HG02759 (cell line): ENCODE measurements around the gene PDZRN3.
A peak's percentile ranks its signal among the peaks of the same experiment; 100 is the strongest.

Experiments used
- ATAC-seq: cut with Tn5 transposase; IDR thresholded peaks from one replicate; pipeline ENCODE4 v1.9.1; 2021; ENCODE audit warnings: mild to moderate bottlenecking, moderate library complexity; ENCODE audit not compliant: unreplicated experiment

The PDZRN3 gene

DNA sequence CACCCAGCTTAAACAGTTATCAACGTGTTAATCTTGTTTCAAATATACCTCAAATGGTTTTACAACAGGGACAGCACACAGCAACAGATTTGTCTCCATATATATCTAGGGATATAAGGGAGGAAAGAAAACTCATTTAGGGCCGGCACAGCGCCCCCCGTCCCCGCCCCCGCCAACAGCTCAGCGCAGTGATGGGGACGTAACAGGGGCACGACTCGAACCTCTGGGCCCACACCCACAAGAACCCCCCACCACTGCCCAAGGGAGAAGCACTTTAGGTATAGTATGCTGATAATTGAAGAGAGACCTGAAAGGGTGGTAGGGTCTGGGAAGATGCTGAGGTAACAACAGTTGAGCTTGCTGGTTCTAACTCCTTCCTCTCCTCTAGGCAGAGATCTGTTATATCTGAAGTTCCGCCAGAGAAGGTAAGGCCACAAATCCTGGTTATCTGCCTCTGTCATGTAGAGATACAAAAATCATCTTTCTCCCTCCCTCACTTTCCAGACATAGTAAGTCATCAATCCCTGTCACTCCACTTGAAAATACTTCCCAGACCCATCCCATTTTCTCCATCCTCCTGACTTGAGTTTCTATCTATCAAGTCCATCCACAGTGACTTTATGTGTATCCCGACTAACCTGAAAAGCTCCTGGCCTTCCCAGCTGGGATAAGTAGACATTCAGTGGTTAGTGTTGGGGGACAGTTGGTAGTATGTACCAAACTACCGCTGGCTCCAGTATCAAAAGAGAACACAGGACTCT, 126.9 kb downstream of the PDZRN3 start:
- no peak for ATAC-seq

DNA sequence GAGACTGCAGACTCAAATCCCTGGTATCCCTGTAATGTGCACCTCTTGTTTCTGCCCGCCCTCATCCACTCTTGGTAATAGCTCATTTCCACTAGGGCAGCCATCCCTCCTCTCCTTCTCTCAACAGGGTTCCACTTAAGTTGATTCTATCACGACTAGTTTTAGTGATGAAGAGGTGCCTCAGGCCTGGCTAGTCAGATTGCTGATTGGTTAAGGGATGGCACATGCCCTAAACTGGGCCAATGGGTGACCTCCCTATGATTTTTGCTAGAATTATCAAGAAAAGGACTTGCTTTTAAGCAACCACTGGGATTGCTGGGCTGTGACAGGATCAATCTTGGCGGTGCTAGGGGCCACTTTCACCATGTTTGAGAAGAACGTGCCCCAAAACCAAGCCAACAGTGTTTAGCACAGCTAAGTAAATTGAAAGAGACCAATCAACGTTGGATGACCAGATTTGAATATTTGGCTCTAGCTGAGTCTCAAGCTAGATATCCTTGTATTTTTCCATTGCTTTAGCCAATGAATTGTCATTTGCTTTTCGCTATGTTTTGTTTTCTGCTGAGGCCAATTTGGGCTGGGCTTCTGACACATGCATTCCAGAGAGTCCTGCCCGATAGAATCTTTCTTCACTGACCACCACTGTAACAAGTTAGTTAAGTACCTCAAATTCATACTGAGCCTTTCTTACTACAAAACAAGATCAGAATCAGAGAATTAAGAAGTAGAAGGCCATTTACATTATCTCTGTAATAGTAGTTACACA, 131.0 kb downstream of the PDZRN3 start:
- no peak for ATAC-seq

DNA sequence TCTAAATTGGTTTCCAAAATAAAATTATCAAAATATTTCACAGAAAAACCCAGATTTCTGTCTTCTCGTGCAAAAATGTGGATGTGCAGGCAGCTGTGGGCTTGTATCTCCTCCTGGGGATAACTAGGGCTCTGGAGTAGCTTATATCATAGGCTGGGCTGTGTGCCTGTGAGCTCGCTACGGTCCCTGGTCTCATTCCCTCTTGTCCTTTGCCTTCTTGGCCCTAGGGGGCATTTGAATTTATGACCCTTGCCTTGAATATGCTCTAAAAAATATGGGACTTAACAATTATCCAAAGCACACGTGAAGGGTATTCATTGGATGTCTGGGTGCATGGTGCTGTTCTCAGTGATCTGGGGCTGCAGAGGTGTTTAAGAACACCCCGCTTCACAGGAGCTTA, 132.6 kb downstream of the PDZRN3 start:
- no peak for ATAC-seq

DNA sequence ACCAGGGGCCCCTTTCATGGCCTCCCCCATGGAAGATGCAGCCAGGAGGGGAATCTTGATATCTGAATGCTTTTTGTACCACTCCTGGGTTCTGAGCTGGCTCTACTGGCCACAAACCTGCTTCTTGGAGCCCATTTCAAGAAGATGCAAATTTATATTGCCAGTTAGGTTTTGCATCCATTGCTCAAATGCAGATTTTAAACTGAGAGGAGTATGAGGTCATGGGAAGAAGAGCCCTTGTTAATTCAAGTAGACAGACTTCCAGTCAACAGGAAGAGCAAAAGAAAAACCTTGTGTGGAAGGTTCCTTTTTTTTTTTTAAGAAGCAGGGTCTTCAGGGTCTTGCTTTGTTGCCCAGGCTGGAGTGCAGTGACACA, 133.5 kb downstream of the PDZRN3 start:
- no peak for ATAC-seq

DNA sequence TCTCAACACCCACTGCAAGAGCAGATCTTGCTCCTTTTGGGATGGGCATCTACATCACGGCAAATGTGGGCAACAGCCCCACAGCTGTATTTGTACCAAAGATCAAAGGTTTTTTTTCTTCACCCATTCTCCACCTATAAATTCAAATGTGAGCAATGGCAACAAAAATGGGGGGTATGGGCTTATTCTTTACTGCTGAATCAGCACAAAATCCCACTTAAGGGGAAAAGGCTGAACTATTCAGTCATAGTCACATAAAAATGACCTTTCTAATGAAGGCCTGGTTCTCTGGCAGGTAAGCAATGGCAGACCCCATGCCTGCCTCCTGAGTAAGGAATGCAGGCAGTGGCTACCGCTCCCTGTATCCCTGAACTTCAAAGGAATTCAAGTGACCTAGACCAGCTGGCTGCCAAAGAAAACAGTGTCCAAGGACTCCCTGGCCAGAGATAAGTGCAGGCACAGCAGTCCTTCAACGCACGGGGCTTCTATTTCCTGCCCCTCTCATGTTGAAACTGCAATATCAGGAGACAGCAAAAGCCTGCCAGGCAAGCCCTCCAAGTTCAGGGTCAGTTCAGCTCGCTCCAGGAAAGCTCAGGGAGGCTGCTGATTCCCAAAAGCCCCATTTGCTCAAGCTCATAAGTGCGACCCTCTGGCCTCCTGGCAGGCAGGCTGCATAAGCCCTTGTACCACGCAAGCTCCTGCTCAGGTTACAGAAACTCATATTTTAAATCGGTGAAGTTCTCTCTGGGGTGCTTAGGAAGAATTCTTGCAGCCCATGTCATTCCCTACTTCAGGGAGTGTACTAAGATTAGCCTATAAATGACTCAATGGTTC, 134.1 kb downstream of the PDZRN3 start:
- no peak for ATAC-seq

DNA sequence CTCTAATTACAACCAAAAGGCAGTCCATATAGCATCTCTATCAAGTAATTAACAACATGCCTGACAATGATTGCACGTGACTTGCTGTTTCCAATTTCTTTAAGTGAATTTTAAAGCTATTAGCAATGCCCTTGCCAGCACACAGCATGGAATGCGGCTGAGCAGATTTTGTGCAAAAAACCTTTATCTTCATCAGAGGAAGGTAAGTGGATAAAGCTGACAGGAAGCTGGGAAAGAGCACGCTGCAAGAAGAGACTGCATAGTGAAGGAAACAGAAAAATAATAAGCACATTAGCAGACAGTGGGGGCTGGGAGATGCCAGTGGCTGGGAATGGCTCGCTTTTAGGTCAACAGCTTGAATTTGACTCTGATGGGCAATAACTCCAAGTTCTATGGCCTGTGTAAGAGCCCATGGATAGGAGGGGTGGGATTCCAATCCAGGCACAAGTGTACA, 138.8 kb downstream of the PDZRN3 start:
- ATAC-seq = no peak

DNA sequence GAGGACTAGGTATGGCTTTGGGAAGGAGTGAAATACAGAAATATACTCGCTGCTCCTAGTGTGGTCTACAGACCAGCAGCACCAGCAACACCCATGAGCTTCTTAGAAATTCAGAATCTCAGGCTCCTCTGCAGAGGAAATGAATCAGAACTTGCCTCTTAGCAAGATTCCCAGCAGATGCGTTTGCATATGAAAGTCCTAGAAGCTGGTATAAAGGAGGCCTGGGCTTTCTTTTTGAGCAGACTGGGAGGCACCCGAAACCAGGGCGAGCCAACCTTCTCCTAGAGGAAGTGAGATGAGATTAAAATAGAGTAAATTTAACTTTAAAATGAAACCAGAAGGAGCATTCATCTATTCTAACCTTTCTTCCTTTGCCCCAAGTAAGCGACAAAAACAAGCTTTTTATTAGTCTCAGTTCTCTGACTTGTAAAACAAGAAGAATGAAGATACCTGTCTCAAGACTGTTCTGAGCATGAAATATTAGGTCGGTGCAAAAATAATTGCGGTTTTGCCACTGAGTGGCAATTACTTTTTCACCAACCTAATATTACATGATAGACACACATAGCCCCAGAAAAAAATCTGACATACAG, 140.0 kb downstream of the PDZRN3 start:
- ATAC-seq = peak; percentile 89

DNA sequence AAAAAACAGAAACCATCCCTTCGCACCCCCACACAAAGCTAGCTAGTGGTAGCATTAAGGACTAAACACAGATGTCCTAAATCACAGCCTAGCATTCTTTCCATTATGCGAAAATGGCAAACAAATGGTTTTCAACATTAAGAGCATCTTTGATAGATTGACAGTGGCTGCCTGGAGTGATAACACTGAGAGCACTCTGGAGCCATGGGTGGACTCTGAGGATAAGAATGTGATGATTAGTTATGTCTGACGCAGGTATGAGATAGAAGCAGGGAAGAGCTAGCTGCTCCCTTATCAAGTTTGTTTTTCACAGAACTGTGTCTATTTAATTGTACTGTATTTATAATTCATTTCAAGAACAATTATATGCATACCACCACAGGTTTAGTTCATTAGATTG, 142.9 kb downstream of the PDZRN3 start:
- ATAC-seq = no peak

DNA sequence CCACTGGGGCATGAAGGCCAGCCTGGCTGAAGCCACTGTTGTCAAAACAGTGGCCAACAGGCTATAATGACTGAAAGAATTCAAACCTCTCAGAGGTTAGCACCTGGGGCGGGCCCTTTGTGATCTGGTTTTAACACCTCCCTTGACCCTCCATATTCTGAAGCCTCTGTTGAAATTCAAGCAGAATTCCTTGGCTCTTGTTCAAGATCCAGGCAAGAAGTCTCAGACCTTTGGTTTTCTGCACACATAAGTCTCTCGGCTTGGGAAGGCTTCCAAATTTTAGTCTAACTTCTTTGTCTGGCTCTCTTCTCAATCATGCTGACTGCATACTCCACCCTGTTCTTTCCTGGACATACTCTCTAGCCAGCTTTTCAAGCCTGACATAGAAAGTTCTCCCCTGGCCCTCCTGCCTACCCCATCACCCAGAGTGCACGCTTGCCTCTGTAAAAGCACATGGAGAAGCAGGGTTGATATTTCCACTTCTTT, 144.5 kb downstream of the PDZRN3 start:
- no peak for ATAC-seq

DNA sequence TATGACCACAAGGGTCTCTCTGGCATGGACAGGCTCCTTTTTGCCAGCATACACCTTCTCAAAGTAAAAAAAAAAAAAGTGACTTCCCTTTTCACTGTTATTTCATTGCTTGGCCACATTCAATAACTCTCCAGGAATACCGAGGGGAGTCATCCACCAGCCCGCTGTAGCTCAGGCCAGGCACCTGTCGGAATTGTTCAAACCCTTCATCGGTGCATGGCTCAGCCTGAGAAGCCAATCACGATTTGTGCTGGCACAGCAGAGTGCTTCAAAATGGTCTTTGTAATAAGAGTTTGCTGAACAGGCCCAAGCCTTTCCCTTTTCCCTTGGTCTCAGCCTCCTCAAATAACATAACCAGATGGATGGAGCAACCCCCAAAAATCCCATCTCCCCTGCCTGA, 145.4 kb downstream of the PDZRN3 start:
- no peak for ATAC-seq

DNA sequence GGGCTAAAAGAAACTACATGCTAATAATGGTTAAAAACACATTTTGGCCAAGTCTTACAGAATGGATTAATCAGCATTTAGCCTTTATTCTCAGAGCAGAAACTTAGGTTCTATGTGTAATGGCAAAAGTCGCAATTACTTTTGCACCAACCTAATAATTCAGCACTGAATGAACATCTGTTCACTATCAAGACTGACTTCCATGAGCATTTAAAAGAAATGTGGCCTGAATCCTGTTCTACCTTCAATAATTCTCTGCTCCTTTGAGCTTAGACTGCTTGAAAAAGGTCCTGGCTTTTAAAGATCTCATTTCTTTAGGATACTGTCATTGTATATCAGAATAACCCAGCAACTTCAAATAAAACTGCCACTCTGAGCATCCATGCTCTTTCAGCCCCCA, 145.9 kb downstream of the PDZRN3 start:
- no peak for ATAC-seq

DNA sequence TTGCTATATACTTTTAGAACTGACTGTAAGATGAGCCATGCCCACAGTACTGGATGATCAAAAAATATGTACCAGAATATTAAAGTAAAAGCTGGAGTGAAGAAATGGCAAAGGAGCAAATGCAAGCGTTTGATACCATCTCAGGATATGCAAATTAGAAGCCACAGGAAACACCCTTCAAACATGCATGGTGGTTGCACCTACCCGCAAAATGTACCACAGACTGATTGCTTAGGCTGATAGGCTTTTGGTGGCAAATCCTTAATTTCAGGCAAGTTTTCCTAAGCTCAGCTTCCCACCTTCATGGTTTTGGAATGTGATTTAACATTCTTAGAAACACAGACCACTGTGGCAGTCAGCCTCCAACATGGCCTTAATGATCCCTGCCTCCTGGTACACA, 149.0 kb downstream of the PDZRN3 start:
- no peak for ATAC-seq

DNA sequence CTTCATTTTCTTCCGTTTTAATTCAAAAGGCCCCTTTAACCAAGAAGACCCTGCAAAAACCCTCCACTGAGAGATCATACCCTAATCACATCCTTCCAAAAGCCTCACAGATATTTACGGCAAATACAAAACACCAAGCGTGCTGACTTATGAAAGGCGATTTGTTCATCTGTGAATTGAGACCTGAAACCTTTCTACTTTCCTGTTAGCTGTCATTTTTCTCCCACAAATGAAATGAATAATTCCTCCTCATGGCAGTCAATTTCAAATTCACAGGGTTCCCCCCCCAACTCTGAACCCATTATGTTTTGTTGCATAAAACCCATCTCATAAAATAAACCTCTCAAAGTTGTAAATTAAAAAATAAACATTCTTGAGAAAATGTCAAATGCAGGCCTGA, 149.6 kb downstream of the PDZRN3 start:
- no peak for ATAC-seq

DNA sequence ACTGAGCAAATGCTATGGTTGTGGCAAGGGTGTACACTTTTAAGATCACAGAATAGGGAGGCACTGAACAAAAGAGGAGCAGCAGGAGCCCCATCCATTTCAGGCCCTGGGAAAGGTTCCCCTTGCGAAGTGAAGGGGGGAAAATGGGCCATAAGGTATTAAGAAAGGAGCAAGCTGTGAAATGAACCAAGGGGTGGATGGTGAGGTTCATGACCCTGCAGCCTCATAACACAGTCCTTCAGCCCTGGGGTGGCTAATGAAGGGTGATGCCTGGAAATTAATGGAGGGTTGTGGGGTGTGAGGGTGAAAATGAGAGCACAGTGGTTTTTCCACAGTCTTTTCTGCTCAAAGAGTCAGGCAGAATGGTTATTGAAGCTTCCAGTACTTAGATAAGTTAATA, 150.1 kb downstream of the PDZRN3 start:
- ATAC-seq = no peak

DNA sequence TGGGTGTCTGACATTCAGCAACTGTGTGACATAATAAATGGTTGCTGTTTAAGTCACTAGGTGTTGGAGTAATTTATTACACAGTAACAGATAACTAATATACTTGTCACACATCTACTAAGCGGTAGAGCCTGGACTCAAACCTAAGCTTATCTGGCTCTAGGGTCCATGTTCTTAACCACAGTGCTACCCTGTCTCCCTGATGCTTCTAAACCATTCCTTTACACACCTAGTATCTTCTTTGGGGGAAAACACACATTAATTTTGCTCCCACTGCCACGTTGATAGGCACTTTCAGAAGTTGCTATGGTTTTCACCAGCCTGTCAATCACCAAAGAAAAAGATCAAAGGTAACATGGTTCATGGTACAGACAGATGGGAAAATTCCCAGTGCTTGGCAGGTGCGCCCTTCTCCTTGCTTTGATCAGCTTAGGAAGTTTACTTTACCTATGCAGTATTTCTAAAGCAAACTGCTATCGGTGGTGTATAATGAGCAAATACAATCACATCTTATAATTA, 150.8 kb downstream of the PDZRN3 start:
- ATAC-seq = no peak

DNA sequence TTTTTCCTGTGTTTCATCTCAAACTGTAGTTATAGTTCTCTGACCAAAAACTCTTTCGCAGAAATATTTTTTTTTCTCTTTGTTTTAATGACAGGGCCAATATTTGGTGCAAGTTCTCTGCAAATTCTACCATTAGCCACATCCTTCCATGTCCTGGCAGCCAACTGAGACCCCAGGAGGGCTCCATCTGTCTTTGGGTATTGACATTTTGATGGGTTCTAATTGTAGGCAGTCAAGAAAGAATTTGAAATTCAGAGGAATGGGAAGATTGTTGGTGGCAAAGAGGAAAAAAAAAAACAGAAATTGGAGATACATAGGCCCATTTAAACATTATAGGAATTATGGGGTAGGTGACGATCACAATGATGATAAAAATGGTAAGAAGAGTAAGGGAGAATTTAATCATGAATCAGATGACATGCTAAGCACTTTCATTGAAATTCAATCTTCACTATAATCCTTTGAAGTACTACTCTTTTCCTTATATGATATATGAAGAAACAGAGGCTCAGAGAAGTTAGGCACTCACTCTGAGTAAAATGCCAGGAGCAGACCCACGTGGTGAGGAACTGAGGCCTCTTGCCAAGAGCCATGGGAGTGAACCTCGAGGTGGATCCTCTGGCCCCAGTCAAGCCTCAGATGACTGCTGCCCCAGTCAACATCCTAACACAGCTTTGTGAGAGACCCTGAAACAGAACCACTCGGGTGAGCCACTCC, 151.4 kb downstream of the PDZRN3 start:
- no peak for ATAC-seq

DNA sequence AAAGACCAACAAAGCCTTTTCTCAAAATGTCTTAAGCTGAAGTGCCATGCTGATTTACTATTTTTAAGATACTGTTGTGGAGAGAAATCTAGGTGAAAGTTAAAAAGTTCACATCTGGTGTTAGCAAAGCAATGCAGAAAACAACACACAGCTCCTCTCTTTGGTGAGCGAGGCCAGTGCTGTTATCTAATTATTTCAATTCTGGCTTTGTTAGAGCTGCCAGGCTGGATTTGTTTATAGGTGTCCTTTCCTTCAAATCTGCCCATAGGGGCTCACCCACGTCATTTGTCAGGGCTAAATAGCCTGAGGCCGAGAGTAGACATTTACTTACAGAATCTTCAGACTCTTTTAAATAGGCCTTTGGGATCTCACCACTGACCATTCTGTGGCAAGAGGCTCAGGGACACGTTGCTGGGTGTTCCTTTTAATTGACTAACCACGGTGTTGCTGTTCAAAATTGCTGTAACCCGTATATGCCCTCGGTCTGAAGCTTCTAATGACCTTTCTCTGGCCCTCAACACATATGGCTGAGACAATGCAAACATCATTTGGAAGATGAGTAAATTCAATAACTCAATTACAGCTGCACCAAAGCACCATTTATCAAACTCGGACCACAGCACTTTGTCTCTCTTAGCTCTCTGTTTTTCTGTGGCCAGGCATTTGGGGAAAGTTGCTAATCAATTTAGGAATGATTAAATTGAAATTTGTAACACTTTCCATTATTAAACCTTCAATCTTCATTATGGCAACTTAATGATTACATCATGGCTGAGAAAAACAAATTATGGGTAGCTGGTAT, 152.6 kb downstream of the PDZRN3 start:
- no peak for ATAC-seq

DNA sequence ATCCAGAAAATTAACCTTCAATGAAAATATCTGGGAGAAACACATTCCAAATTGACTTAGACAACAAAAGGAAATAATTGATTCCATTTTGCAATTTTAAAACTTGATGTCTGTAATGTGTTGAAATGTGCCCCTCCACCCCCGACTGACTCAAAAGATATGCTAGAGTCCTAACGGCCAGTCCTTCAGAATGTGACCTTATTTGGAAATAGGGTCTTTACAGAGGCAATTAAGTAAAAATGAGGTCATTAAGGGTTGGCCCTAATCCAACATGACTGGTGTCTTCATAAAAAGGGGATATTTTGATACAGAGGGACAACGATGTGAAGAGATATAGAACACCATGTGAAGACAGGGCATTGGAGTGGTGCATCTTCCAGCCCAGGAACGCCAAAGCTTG, 153.9 kb downstream of the PDZRN3 start:
- ATAC-seq = no peak

DNA sequence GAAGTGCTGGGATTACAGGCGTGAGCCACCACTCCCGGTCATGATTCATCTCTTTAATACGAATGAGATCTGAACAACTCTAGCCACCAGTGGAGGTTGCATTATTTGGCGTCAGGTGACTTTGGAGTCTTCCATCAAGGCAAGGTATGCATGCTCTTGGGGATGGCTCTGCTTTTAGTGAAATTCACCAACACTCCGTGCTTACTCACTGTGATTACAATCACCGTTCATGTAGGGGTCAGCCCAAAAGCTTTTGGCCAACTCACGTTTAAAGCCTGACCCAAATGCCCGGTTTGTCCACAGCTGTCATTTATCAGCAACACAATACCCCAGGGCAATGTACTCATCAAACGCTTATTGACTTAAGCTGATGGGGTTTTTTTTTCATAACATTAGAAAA, 155.4 kb downstream of the PDZRN3 start:
- no peak for ATAC-seq
